Urinary bladder (tissue), 4 donors: ENCODE results near the gene PDE4DIP. TPM values are rescaled to one million over a fixed set of nuclear protein-coding genes. Genes with fewer than 3 reads are reported as not detected.
"Not testable (repeated sequence)": the region's sequence is repeated elsewhere in the genome, so short reads cannot be mapped to it uniquely, and the experiment has no call there.

Experiments used
- DNase-seq: peaks from one replicate; pipeline ENCODE4 v3.0.0-alpha.2; 2015; ENCODE audit errors: extremely low spot score
- H3K27ac ChIP-seq: one replicate; pipeline ENCODE4 v1.5.1; 2013; ENCODE audit warnings: low read depth, mild to moderate bottlenecking, moderate library complexity
- H3K36me3 ChIP-seq: one replicate; pipeline ENCODE4 v1.6.1; 2013; ENCODE audit warnings: mild to moderate bottlenecking, moderate library complexity; ENCODE audit not compliant: insufficient read depth
- H3K4me1 ChIP-seq: one replicate; pipeline ENCODE4 v1.6.1; 2013; ENCODE audit warnings: mild to moderate bottlenecking, moderate library complexity; ENCODE audit not compliant: insufficient read depth
- H3K4me3 ChIP-seq: one replicate; pipeline ENCODE4 v1.5.1; 2013; ENCODE audit warnings: low read depth, low read length
- WGBS: extraction: QIAGEN DNeasy Blood & Tissue Kit; methylation state at CpG from one replicate; pipeline ENCODE4 v1.1.7; 2013; 5-methylcytosine and 5-hydroxymethylcytosine counted together
- polyA plus RNA-seq: library from polyadenylated mRNA; stranded (reverse); fragments of 200-250 nt; gene quantifications from one replicate; pipeline ENCODE4 v1.2.3, GENCODE V29; 2013
- small RNA-seq: library from RNA; depleted of rRNA; stranded (forward); fragments of <200 nt; gene quantifications from one replicate; pipeline ENCODE3, GENCODE V24; 2014
- total RNA-seq: library from RNA; depleted of rRNA; stranded (reverse); fragments of >200 nt; gene quantifications from one replicate; pipeline ENCODE4 v1.2.3, GENCODE V29; 2014
- donor health status: healthy with polysubstance abuse.
- donor health status: healthy.

Gene PDE4DIP
- total and polyA plus RNA-seq, 2 donors: 18.1 to 127 TPM

- not testable (repeated sequence) for H3K27ac ChIP-seq, H3K36me3 ChIP-seq, H3K4me1 ChIP-seq, H3K4me3 ChIP-seq, DNase-seq
- 79% methylated on average over 3 of the region's 3 CpGs for WGBS
These were observed 220.4 kb downstream of the PDE4DIP start for GRCh38 chr1:149064611-149065010.

- not testable (repeated sequence) for DNase-seq, H3K4me3 ChIP-seq, H3K4me1 ChIP-seq, H3K27ac ChIP-seq, H3K36me3 ChIP-seq
- WGBS: 59% methylated on average over 4 of the region's 9 CpGs
These were observed 231.4 kb downstream of the PDE4DIP start for GRCh38 chr1:149075505-149076127.

Small RNA genes within 50 kb of the gene (small RNA-seq; reads per million reads assigned to genes)
- gene RN7SKP88 (not detected), gene RNU2-38P (not detected)

Other genes with a start within 250 kb of the PDE4DIP start
- 41.8 TPM for gene NBPF14, start 248.4 kb upstream of the PDE4DIP start, total RNA-seq
- gene NBPF14, start 248.4 kb upstream of the PDE4DIP start, polyA plus RNA-seq: 12.9 TPM
- gene NUDT4B, start 95.7 kb upstream of the PDE4DIP start, total RNA-seq: 3.7 TPM
- 4.4 TPM for gene NUDT4B, start 95.7 kb upstream of the PDE4DIP start, polyA plus RNA-seq